ENCODE results near the gene TRIM42.

Gene TRIM42

DNA sequence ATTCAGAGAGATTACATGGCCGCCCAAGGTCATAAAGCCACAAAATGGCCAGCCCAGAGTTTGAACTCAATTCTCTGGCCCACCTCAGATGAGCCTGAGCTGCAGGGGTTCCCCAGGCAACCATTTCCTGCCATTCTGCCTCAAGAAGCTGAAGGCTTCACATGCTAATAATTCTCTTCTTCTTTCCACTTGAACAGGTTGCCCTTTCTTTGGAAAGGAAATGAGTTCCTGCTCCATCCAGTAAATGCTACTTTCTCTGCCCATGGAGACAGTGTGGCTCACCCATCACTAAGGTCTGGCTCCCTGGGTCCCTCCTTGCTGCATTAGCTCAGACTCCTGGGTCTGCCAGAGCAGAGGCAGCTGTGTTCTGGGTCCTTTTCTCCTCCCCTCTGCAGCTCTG is 48.2 kb downstream of the TRIM42 start:
- TF ChIP-seq, protein P1, sequence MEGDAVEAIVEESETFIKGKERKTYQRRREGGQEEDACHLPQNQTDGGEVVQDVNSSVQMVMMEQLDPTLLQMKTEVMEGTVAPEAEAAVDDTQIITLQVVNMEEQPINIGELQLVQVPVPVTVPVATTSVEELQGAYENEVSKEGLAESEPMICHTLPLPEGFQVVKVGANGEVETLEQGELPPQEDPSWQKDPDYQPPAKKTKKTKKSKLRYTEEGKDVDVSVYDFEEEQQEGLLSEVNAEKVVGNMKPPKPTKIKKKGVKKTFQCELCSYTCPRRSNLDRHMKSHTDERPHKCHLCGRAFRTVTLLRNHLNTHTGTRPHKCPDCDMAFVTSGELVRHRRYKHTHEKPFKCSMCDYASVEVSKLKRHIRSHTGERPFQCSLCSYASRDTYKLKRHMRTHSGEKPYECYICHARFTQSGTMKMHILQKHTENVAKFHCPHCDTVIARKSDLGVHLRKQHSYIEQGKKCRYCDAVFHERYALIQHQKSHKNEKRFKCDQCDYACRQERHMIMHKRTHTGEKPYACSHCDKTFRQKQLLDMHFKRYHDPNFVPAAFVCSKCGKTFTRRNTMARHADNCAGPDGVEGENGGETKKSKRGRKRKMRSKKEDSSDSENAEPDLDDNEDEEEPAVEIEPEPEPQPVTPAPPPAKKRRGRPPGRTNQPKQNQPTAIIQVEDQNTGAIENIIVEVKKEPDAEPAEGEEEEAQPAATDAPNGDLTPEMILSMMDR (conservative IDR thresholded peaks at IDR 0.05; ENCODE audit: control insufficient read depth, insufficient read depth, low read depth, low read length): no peak
- no peak for DNase-seq (ENCODE audit: low read depth)
- no peak overlapping the region for H3K4me3 ChIP-seq (ENCODE audit: control insufficient read depth, low read depth, low read length)

DNA sequence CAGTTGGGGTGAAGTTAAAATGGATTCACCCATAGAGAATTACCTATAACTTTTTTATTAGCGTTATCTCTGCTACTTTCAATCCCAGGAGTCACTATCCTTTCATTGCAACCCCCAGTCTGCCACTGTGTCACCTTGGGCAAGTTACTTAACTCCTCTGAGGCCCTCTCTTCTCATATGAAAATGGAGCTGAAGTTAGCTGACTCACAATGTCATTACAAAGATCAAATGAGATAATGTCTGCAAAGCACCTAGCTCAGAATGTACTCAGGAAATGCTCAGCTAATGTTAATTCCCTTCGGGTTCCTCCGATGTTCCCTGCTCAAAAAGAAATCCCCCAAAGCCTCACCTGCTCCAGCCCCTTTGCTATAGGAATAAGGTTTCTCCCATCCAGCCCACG is 50.0 kb downstream of the TRIM42 start:
- TF ChIP-seq, protein P1 (conservative IDR thresholded peaks at IDR 0.05; ENCODE audit: control insufficient read depth, insufficient read depth, low read depth, low read length): no peak
- no peak overlapping the region for H3K4me3 ChIP-seq (ENCODE audit: control insufficient read depth, low read depth, low read length)
- DNase-seq (ENCODE audit: low read depth): peak; percentile 8

DNA sequence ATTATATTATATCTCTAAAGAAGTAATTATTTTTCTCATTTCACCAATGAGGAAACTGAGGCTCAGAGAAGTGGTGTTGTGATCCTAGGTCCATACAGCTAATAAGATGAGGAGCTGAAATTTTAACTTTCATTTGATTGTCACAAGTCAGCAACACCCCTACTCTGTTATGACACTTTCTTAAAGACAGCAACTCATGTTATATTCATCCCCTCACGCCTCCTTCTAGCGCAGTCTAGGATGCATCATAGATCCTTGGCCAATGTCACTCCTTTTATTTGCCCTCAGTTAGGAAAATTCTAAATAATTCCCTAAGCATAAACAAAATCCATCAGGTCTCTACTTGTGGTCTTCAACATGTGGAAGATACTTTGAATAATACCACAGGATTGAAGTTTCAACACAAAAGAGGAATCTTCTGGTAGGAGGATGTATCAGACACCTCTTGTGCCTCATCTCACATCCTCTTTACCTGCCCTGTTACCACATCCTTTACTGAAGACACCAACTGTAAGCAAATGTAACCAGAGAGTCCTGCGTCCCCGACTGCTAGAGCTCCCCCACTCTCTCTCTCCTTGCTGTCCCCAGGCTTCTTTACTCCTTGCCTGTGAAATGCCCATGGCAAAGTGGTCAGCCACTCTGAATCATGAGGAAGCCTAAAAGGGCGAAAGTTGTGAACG is 53.7 kb downstream of the TRIM42 start:
- DNase-seq (ENCODE audit: low read depth): no peak
- TF ChIP-seq, protein P1 (conservative IDR thresholded peaks at IDR 0.05; ENCODE audit: control insufficient read depth, insufficient read depth, low read depth, low read length): no peak
- H3K4me3 ChIP-seq (ENCODE audit: control insufficient read depth, low read depth, low read length): no peak overlapping the region

DNA sequence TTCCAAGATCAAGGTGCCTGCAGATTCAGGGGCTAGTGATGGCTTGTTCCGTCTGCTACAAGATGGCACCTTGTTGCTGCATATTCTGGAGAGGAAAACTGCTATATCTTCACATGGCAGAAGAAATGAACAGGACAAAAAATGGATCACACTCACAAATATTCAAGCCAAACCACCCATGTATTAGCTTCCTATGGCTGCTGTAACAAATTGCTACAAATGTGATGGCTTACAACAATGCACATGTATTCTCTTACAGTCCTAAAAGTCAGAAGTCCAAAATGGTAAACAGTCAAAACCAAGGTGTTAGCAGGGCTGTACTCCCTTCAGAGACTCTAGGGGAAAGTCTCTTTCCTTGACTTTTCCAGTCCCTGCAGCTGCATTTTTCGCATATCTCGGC is 55.8 kb downstream of the TRIM42 start:
- no peak for DNase-seq (ENCODE audit: low read depth)
- no peak overlapping the region for H3K4me3 ChIP-seq (ENCODE audit: control insufficient read depth, low read depth, low read length)
- TF ChIP-seq, protein P1 (conservative IDR thresholded peaks at IDR 0.05; ENCODE audit: control insufficient read depth, insufficient read depth, low read depth, low read length): no peak

DNA sequence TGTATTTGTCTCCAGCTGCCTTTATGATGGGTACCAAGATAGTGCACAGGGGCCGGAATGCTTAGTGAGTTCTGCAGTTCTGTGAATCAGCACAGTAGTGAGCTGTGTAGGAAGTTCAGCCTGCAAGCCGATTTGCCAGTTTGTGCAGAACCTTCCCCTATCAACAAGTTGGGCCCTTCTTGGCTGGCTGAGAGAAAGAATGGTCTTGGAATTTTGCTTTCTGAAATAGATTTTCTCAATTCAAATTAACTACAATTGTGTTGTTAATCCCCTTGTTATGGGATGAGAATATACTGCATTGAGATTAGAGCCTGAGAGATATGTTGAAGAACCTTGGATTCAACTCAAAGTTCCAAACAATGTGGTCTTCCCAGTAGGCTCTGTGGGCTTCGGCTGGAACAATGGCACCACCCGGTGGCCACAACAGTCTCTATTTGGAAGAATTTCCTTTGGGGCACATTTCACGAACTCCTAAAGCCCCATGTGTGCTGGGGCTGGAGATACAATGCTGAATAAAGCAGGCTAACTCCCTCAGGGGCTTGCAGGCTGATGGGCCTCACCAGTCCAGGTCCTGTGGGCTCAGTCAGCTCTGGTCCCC is 59.1 kb downstream of the TRIM42 start:
- H3K4me3 ChIP-seq (ENCODE audit: control insufficient read depth, low read depth, low read length): no peak overlapping the region
- peak; percentile 65 for DNase-seq (ENCODE audit: low read depth)
- TF ChIP-seq, protein P1 (conservative IDR thresholded peaks at IDR 0.05; ENCODE audit: control insufficient read depth, insufficient read depth, low read depth, low read length): peak; percentile 61

DNA sequence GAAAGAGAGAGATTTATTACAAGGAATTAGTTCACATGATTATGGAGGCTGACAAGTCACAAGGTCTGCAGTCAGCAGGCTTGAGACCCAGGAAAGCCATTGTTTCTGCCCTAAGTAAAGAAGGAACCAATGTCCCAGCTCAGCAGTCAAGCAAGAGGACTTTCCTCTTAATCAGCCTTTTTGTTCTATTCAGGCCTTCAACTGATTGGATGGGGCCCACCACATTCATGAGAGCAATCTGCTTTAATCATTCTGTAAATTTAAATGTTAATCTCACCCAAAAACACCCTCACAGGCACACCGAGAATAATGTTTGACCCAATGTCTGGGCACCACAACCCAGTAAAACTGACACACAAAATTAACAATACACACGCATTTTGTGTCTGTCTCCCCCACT is 64.3 kb downstream of the TRIM42 start:
- TF ChIP-seq, protein P1 (conservative IDR thresholded peaks at IDR 0.05; ENCODE audit: control insufficient read depth, insufficient read depth, low read depth, low read length): no peak
- no peak for DNase-seq (ENCODE audit: low read depth)
- H3K4me3 ChIP-seq (ENCODE audit: control insufficient read depth, low read depth, low read length): no peak overlapping the region
